Subcutaneous abdominal adipose tissue (tissue), 5 donors: ENCODE measurements around the gene MINDY4.

Experiments used
- H3K27ac ChIP-seq: one replicate; pipeline ENCODE4 v1.7.0; 2013; ENCODE audit warnings: low read depth, mild to moderate bottlenecking, inconsistent platforms, low read length, moderate library complexity
- H3K27me3 ChIP-seq, 5 donors: one replicate each; pipeline ENCODE4 v1.7.0; 2013; ENCODE audit warnings: low read length in 5 of 5, inconsistent platforms in 1 of 5; ENCODE audit not compliant: control insufficient read depth in 5 of 5, insufficient read depth in 4 of 5
- H3K36me3 ChIP-seq, 5 donors: one replicate each; pipeline ENCODE4 v1.7.0; 2013; ENCODE audit warnings: low read length in 5 of 5; ENCODE audit not compliant: control insufficient read depth in 5 of 5, insufficient read depth in 5 of 5
- H3K4me1 ChIP-seq, 5 donors: one replicate each; pipeline ENCODE4 v1.7.0; 2013; ENCODE audit warnings: low read length in 5 of 5, mild to moderate bottlenecking in 3 of 5, moderate library complexity in 1 of 5; ENCODE audit not compliant: control insufficient read depth in 5 of 5, insufficient read depth in 5 of 5
- H3K4me3 ChIP-seq, 5 donors: one replicate each; pipeline ENCODE4 v1.7.0; 2013; ENCODE audit warnings: low read length in 5 of 5, low read depth in 1 of 5
- H3K9ac ChIP-seq, 5 donors: one replicate each; pipeline ENCODE4 v1.7.0; 2013; ENCODE audit warnings: low read length in 5 of 5, mild to moderate bottlenecking in 4 of 5, moderate library complexity in 3 of 5
- H3K9me3 ChIP-seq, 5 donors: one replicate each; pipeline ENCODE4 v1.7.0; 2013; ENCODE audit warnings: low read length in 5 of 5; ENCODE audit not compliant: control insufficient read depth in 5 of 5
- donor health status: healthy.
- donor health status: healthy.
- donor health status: healthy.
- donor health status: healthy.
- donor health status: healthy.

Gene MINDY4

DNA sequence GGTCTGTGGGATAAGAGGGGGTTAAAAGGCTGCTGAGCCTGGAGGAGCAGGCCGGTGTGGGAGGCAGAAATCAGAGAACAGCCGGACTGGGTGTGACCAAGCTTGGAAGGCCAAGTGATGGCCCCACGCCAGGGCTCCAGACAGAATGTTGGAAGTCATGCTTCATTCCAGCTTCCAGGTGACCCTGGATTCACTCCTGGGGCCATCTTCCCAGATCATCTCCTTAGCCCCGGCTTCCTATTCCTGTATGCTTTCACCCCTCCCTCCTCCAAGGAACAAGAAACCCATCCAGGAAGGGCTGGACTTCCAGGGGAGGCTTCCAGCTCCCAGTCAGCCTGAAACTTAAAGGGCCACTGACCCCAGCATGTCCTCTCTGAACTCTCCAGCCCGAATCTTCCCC, 18.2 kb upstream of the MINDY4 start:
- Histone ChIP-seq H3K4me3 (peak overlapping the region; percentile 33 to 59 (median 57)), H3K4me1 (peaks cover 27 to 72% (median 57%) of the 10 kb centered on the region in 5 donors), H3K9ac (peak overlapping the region in 2 of 5 donors; percentile 40 to 59)

GRCh38 chr7:30754315-30754877, 16.8 kb upstream of the MINDY4 start:
- Histone ChIP-seq H3K27me3 (no peaks in the 10 kb centered on the region), H3K36me3 (peaks cover 0 to 3% (median 0%) of the 10 kb centered on the region in 5 donors), H3K9me3 (no peaks in the 10 kb centered on the region), H3K4me1 (peaks cover 27 to 73% (median 57%) of the 10 kb centered on the region in 5 donors), H3K4me3 (no peak overlapping the region), H3K9ac (no peak overlapping the region), H3K27ac (no peak overlapping the region)

More for the DNA sequence above, 18.2 kb upstream of the MINDY4 start:
- H3K27me3 ChIP-seq = no peaks in the 10 kb centered on the region
- peaks cover 0 to 3% (median 0%) of the 10 kb centered on the region in 5 donors for H3K36me3 ChIP-seq
- peak overlapping the region; percentile 59 for H3K27ac ChIP-seq
- H3K9me3 ChIP-seq = no peaks in the 10 kb centered on the region

DNA sequence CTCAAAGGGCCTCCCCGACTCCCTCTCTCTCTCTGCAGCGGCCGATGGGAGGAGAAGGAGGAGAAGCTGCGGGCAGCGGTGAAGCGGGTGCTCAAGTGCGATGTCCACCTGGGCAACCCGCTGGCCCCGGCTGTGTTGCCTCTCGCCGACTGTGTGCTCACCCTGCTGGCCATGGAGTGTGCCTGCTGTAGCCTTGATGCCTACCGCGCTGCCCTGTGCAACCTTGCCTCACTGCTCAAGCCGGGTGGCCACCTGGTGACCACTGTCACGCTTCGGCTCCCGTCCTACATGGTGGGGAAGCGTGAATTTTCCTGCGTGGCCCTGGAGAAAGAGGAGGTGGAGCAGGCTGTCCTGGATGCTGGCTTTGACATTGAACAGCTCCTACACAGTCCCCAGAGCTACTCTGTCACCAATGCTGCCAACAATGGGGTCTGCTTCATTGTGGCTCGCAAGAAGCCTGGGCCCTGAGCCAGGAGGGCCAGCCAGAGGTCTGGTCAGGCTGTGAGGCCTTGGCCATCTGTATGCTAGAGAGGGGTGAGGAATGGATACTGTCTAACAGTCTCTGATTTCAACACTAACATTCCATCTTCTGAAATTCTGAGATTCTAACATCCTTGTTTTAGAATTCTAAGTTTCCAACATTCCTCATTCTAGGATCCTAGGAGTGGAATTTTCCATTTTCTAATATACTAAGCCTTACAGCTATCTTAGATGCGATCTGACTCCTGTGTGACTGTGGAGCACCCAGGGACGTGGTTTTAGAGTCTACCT, 15.6 kb upstream of the MINDY4 start:
- Histone ChIP-seq H3K27me3 (no peaks in the 10 kb centered on the region), H3K27ac (no peak overlapping the region), H3K4me3 (peak overlapping the region in 2 of 5 donors; percentile 6 to 8), H3K9ac (no peak overlapping the region), H3K36me3 (peaks cover 0 to 3% (median 0%) of the 10 kb centered on the region in 5 donors), H3K4me1 (peaks cover 24 to 68% (median 52%) of the 10 kb centered on the region in 5 donors), H3K9me3 (no peaks in the 10 kb centered on the region)

- Histone ChIP-seq H3K27ac (no peak overlapping the region), H3K27me3 (no peaks in the 10 kb centered on the region), H3K9ac (no peak overlapping the region), H3K9me3 (no peaks in the 10 kb centered on the region), H3K4me3 (no peak overlapping the region), H3K36me3 (peaks cover 0 to 3% (median 0%) of the 10 kb centered on the region in 5 donors), H3K4me1 (peaks cover 12 to 59% (median 48%) of the 10 kb centered on the region in 5 donors)
Observed at GRCh38 chr7:30757342-30757692, 13.9 kb upstream of the MINDY4 start.

DNA sequence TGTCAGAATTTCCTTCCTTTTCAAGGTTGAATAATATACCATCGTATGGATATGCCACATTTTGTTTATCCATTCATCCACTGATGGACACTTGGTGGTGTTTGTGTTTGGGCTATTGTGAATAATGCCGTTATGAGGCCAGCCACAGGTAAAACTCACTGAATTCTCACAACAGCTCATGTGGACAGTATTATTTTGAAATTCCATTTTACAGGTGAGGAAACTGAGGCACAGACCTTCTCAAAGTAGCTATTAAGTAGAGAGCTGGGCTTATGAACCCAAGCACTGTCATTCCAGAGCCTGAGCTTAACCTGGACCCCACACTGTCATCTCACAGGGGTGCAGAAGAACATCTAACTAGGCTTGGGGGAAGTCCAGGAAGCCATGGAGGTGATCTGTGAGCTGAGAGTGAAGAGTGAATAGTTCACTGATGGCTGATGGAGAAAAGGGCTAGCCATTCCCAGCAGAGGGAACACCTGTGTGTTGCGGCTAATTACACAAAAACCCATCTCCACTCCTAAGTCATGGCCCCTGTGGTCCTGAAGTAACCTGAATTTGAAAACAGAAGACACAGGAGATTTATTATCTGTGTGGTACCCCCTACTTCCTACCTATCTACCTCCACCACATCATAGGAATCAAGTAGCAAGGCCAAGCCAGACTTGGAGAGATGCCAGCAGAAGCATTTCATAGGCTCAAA, 10.6 kb upstream of the MINDY4 start:
- no peak overlapping the region for H3K27ac ChIP-seq
- peaks cover 0 to 51% (median 46%) of the 10 kb centered on the region in 5 donors for H3K4me1 ChIP-seq
- H3K36me3 ChIP-seq = peaks cover 0 to 3% (median 0%) of the 10 kb centered on the region in 5 donors

GRCh38 chr7:30761214-30762156, 9.7 kb upstream of the MINDY4 start:
- peak overlapping the region in 1 of 5 donors; percentile 7 for H3K4me3 ChIP-seq
- no peaks in the 10 kb centered on the region for H3K9me3 ChIP-seq
- H3K4me1 ChIP-seq = peaks cover 0 to 50% (median 43%) of the 10 kb centered on the region in 5 donors
- no peaks in the 10 kb centered on the region for H3K27me3 ChIP-seq
- no peak overlapping the region for H3K27ac ChIP-seq
- H3K9ac ChIP-seq = no peak overlapping the region
- H3K36me3 ChIP-seq = peaks cover 0 to 3% (median 0%) of the 10 kb centered on the region in 5 donors

More for the DNA sequence above, 10.6 kb upstream of the MINDY4 start:
- Histone ChIP-seq H3K27me3 (no peaks in the 10 kb centered on the region), H3K9ac (no peak overlapping the region), H3K9me3 (no peaks in the 10 kb centered on the region), H3K4me3 (no peak overlapping the region)

DNA sequence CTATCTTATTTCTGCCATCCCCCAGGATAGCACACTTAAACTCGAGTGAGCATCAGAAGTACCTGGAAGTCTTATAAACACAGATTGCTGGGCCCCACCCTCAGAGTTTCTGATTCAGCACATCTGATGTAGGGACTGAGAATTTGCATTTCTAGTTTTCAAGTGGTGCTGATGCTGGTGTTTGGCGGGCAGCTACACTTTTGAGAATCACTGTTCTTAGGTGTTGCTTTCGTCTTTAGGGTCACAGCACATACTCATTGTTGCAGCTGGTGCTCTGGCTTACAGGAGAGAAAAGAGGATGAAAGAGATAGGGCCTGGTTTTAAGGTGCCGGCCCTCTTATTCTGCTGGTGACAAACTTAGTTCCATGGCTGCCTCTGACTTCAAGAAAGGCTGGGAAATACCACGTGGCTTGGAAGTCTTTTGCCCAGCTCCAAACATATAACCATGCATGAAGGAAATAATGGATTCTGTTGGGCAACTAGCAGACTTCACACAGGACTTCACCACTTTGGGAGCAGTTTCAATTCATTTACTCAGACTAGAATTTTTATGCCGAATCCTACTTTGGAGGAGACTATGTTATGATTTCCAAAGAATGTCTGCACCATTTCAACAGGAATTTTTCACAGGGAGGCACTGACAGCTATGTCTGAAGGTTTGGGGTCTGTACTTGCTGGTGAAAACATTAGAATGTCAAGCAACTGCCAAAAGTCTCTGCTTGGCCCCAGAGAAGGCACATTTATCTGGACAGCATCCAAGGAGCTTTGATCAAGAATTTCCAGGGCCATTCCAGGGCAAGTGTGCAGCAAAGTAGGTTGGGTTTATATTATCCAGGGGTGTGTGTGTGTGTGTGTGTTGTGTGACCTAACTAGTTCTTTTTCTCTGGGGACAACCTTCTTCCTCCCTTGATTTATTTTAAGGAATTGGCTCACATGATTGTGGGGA, 6.9 kb upstream of the MINDY4 start:
- no peak overlapping the region for H3K27ac ChIP-seq

DNA sequence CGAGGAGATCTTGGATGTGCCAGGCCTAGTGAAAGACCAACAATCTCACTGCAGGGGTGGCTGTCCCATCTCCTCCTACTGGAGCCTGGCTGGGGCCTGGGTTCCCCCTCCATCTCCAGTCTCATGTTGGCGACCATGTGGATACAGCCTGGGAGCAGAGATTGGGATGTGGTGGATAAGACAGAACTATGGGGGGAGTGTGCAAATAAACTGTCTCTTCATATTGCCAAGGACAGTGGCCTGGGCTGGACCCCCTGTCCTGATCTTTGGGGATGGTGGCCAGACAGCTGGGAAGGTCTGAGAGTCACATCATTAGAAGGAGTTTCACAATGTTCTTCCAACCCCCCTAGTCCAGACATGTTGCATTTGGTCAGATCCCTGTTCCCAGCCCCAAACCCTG, 5.8 kb upstream of the MINDY4 start:
- Histone ChIP-seq H3K4me3 (no peak overlapping the region), H3K9me3 (no peaks in the 10 kb centered on the region), H3K27ac (no peak overlapping the region), H3K9ac (no peak overlapping the region), H3K36me3 (no peaks in the 10 kb centered on the region), H3K4me1 (peaks cover 0 to 42% (median 36%) of the 10 kb centered on the region in 5 donors), H3K27me3 (no peaks in the 10 kb centered on the region)

More for the DNA sequence above, 6.9 kb upstream of the MINDY4 start:
- Histone ChIP-seq H3K9ac (no peak overlapping the region), H3K4me3 (no peak overlapping the region), H3K36me3 (no peaks in the 10 kb centered on the region), H3K9me3 (no peaks in the 10 kb centered on the region), H3K4me1 (peaks cover 0 to 42% (median 36%) of the 10 kb centered on the region in 5 donors), H3K27me3 (no peaks in the 10 kb centered on the region)

DNA sequence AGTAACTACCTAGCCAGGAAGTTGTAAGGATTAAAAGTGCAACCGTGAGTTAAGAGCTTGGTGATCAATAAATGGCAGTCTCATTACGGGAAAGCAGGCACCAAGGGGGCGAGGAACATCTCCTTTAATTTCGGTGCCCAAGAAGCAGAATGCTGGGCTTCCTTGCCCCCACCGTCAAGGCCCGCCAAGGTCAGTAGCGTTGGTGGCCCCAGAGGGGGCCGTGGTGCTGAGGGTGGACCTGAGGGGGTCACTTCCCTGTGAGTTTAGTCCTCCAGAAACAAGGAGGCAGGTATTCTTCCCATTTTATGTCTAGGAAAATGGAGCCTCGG, 408 bp upstream of the MINDY4 start:
- peak overlapping the region; percentile 18 to 74 (median 62) for H3K9ac ChIP-seq
- H3K4me3 ChIP-seq = peak overlapping the region in 4 of 5 donors; percentile 79 to 85 (median 84)
- peaks cover 0 to 27% (median 15%) of the 10 kb centered on the region in 5 donors for H3K4me1 ChIP-seq
- no peaks in the 10 kb centered on the region for H3K36me3 ChIP-seq
- H3K27ac ChIP-seq = peak overlapping the region; percentile 55
- H3K27me3 ChIP-seq = no peaks in the 10 kb centered on the region
- H3K9me3 ChIP-seq = no peaks in the 10 kb centered on the region
